GM13977 (cell line): ENCODE measurements around the gene MARCHF3.
"Not testable (repeated sequence)": the region's sequence is repeated elsewhere in the genome, so short reads cannot be mapped to it uniquely, and the experiment has no call there.

ENCODE experiments used
- DNase-seq: peaks from one replicate; pipeline ENCODE4 v3.0.0; 2012; ENCODE audit warnings: low spot score
- CTCF ChIP-seq: IDR thresholded peaks from 2 replicates; pipeline ENCODE4 v1.5.1; 2012; ENCODE audit warnings: mild to moderate bottlenecking, control low read depth; ENCODE audit not compliant: insufficient read depth; ENCODE audit errors: extremely low read depth, missing control alignments
- in situ Hi-C: fragments of 300-500 bp; cut with MboI; formaldehyde crosslinking; loops from one replicate; pipeline ENCODE4 v1.12.0; 2022; ENCODE audit warnings: low sequenced_read_pairs, low pct_unique_long_range_greater_than_20kb, mixed read lengths, inconsistent platforms; ENCODE audit not compliant: unreplicated experiment

The MARCHF3 gene

DNA sequence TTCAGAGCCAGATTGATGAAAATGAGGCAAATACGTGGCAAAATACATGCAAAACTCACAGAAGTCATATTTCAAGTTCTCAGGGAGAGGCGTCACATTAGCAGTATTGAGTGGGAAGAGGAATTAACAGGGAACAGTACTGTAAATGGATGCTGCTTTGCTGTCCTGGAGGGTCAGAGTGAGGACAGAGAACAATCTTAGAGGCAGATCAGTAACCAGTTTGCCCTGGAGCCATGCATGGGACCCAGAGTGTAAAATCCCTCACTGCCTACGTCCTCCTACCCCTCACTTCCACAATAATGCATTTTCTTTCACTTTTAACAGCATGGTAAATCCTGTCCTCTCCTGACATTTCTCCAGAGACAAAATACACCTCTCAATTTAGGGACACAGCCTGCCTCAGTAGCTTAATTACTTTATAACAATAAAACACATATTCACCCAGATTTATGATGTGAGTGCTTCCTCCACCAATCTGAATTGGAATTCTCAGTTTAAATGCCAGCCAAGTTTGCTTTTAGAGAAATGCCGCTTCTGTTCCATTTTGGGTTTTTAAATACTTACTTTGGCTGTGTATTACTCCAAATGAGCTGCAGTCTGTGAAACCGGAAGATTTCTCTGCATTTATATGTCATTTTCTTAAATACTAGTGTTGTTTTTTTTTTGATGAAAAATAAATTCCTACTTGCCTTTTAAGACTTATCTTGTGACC lies 183.5 kb downstream of the MARCHF3 start:
- TF ChIP-seq CTCF: no peak
- in situ Hi-C loops: no loop called here
- DNase-seq: no peak

GRCh38 chr5:126846344-126846743 lies 184.0 kb downstream of the MARCHF3 start:
- TF ChIP-seq CTCF: no peak
- no peak for DNase-seq
- in situ Hi-C loops: no loop called here

DNA sequence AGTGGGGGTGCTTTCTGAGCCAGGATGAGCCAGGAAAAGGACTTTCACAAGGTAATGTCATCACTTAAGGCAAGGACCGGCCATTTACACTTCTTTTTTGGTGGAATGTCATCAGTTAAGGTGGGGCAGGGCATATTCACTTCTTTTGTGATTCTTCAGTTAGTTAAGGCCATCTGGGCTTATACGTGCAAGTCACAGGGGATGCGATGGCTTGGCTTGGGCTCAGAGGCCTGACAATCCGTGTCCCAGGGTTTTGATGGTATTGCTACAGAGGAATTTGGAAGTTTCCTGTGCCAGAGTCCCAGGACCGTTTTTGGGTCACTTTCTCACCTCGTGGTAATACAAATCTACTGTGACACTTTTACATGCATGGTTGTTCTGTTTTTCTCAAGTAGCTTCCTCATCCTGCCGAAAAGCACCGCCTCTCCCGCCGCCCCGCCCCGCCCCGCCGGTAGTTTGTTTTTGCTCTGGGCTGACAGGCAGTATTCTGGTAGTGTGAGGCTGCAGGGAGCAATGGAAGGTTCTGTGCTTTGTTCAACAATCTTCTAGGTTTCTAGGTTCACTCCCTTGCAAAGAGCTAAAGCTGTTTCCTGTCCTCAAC lies 184.8 kb downstream of the MARCHF3 start:
- DNase-seq: peak; percentile 75
- in situ Hi-C loops: not testable (repeated sequence)

DNA sequence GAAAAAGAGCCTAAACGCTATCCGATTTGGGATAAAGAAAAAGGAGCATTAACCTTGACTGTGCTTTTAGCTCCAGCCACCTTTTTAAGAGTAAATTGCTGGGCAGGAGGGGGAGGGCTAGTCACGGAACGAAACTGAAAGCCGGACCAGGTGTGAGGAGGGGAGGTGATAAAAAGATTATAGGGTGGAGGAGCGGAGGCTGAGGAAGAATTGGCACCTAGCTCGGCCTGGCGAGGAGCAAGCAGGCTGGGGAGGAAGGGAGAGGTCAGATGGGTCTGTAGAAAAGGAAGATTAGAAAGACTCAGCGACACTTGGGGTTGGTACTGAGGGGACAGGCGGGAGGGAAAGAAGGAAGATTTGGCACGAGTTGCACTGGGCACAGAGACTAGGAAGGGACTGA lies 187.0 kb downstream of the MARCHF3 start:
- in situ Hi-C loops, DNase-seq: not testable (repeated sequence)

- DNase-seq, in situ Hi-C loops: not testable (repeated sequence)
These were observed 191.0 kb downstream of the MARCHF3 start for GRCh38 chr5:126839407-126839806.

DNA sequence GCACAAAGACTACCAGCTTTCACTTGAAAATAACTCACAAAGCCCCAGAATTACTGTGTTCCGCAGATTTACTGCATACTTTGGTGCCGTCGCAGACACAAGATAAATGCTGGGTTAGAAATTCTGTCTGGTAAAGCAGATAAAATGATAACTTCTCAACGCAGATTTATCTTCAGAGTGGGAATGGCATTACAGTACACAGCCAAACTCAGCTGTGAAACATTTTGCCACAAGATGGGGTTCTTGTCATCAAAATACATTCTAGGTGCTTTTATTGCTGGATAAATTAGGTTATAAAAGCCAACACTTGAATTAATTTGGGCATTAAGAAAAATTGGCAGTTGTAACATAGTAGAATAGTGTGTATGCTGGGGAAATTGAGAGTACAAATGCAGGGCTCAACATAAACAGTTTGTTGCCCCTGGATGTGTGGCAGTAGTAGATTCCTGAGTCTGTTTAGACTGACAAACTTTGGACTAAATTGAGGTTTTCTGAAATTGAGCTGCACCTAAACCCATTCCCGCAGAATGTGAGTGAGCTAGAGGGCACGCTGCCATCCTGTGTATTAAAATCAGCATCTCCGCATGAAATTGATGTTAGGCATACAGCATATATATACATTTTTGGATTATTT lies 192.3 kb downstream of the MARCHF3 start:
- no peak for DNase-seq
- in situ Hi-C loops: no loop called here
- peak; percentile 27 for TF ChIP-seq CTCF

DNA sequence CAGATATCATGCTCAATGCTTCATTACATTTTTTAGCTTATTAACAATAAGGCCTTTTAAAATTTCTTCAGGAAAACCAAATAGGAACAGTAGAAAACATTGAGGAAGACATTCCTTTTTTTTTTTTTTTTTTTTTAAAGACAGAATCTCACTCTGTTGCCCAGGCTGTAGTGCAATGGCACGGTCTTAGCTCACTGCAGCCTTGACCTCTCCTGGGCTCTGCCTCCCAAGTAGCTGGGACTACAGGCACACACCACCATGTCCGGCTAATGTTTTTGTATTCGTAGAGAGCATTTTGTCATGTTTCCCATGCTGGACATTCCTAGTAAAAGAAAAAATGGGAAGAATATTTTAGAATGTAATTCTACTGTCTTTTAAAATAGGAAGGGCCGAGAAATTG lies 193.1 kb downstream of the MARCHF3 start:
- in situ Hi-C loops: no loop called here
- TF ChIP-seq CTCF: no peak

GRCh38 chr5:126836778-126837177 lies 193.6 kb downstream of the MARCHF3 start:
- no peak for TF ChIP-seq CTCF
- in situ Hi-C loops: no loop called here
- DNase-seq: no peak

More for the DNA sequence above, 193.1 kb downstream of the MARCHF3 start:
- no peak for DNase-seq
